ENCODE results near the gene TENT4B.

The TENT4B gene

DNA sequence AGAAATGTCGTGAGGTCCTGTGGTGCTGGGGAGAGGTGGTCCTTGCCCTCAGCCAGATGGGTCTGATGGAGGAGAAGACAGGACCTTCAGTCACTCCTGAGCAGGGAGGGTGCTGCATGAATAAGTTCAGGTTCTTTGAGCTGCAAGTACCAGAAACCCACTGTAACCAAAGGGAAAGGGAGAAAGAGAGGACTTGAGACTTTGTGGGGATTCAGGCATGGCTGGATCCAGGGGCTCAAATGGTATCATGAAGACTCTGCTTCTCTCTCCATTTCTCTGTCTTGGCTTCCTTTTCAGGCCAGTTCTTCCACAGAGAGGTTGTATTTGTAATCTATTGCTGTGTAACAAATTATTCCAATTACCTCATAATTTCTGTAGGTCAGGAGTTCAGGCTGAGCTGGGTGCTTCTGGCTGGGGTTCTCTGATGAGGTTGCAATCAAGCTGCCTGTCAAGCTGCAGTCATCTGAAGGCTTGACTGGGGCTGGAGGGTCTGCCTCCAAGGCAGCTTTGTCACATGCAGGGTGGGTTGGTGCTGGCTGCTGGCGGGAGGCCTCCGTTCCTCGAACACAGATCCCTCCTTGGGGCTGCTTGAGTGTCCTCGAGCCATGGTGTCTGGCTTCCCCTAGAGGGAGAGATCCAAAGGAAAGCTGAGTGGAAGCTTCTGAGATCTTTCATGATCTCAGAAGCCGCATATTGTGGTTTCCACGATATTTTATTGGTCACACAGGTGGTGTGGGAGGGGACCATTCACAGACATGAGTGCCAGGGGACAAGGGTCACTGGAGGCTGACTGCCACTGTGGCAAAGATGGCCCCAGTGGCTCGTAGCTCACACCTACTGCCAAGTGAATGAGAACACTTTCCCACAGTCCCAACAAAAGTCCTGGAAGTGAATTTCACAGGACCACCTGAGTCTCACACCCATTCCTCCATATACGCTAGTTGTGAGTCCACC lies 107.4 kb downstream of the TENT4B start:
- peaks cover 9% of the 10 kb centered on the region for H3K4me1 ChIP-seq (ENCODE audit: insufficient read depth, low read length, severe bottlenecking)

DNA sequence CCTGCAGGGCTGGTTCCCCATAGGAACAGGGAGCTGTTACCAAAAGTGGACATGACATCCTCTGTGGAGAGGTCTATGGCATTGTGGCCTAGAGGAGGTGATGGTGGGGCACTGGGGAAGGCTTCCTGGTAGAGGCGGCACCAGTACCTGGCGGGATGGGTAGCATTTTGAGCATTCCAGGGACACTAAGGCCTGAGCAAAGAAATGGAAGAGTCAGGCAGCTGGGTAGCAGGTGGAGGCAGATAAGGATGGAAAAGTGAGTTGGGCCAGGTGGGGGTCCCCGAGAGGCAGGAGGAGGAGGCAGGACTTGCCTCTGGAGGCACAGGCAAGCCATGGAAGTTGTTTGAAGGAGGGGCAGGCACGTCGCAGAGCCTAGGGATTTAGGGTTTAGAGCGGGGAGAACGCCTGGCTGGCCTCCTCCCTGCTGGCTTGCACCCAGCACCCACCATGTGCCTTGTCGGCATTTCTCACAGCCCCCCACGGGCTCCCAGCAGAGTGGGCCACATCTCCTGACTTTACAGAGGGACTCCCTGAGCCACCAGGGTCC lies 108.1 kb downstream of the TENT4B start:
- no peak overlapping the region for H3K27ac ChIP-seq (ENCODE audit: low read depth, low read length, poor library complexity, severe bottlenecking)
- H3K36me3 ChIP-seq (ENCODE audit: insufficient read depth, low read length): no peaks in the 10 kb centered on the region; the same call in 1 of the 2 replicates
- TF ChIP-seq, protein P1, sequence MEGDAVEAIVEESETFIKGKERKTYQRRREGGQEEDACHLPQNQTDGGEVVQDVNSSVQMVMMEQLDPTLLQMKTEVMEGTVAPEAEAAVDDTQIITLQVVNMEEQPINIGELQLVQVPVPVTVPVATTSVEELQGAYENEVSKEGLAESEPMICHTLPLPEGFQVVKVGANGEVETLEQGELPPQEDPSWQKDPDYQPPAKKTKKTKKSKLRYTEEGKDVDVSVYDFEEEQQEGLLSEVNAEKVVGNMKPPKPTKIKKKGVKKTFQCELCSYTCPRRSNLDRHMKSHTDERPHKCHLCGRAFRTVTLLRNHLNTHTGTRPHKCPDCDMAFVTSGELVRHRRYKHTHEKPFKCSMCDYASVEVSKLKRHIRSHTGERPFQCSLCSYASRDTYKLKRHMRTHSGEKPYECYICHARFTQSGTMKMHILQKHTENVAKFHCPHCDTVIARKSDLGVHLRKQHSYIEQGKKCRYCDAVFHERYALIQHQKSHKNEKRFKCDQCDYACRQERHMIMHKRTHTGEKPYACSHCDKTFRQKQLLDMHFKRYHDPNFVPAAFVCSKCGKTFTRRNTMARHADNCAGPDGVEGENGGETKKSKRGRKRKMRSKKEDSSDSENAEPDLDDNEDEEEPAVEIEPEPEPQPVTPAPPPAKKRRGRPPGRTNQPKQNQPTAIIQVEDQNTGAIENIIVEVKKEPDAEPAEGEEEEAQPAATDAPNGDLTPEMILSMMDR (IDR thresholded peaks at IDR 0.05; ENCODE audit: low read length): no peak
- TF ChIP-seq EZH2 (IDR thresholded peaks at IDR 0.05; ENCODE audit: borderline replicate concordance, low read length): no peak
- H3K9ac ChIP-seq (ENCODE audit: low read length): no peak overlapping the region
- no peaks in the 10 kb centered on the region for H3F3A ChIP-seq (ENCODE audit: insufficient read depth, low read length)
- peaks cover 15% of the 10 kb centered on the region for H3K4me1 ChIP-seq (ENCODE audit: insufficient read depth, low read length, severe bottlenecking)
- H2AFZ ChIP-seq (ENCODE audit: low read length): no peak overlapping the region
- no peaks in the 10 kb centered on the region for H3K79me2 ChIP-seq (ENCODE audit: insufficient read depth, low read length)
- H3K9me3 ChIP-seq (ENCODE audit: low read length): no peaks in the 10 kb centered on the region
- H4K20me1 ChIP-seq (ENCODE audit: insufficient read depth, low read length): no peaks in the 10 kb centered on the region
- H3K9me2 ChIP-seq (ENCODE audit: low read depth, low read length): no peaks in the 10 kb centered on the region
- H3K4me3 ChIP-seq (ENCODE audit: low read depth, low read length, poor library complexity, severe bottlenecking): no peak overlapping the region
- peaks cover 22% of the 10 kb centered on the region for H3K27me3 ChIP-seq (ENCODE audit: insufficient read depth, low read length)
- no peak overlapping the region for H3K4me2 ChIP-seq (ENCODE audit: low read length)

More for the DNA sequence above, 107.4 kb downstream of the TENT4B start:
- Histone ChIP-seq H3K79me2 (ENCODE audit: insufficient read depth, low read length) (no peaks in the 10 kb centered on the region), H4K20me1 (ENCODE audit: insufficient read depth, low read length) (no peaks in the 10 kb centered on the region), H2AFZ (ENCODE audit: low read length) (no peak overlapping the region), H3K4me3 (ENCODE audit: low read depth, low read length, poor library complexity, severe bottlenecking) (no peak overlapping the region), H3K9me2 (ENCODE audit: low read depth, low read length) (no peaks in the 10 kb centered on the region), H3K36me3 (ENCODE audit: insufficient read depth, low read length) (no peaks in the 10 kb centered on the region; the same call in 1 of the 2 replicates), H3K27me3 (ENCODE audit: insufficient read depth, low read length) (peaks cover 22% of the 10 kb centered on the region), H3K27ac (ENCODE audit: low read depth, low read length, poor library complexity, severe bottlenecking) (no peak overlapping the region), H3K9ac (ENCODE audit: low read length) (no peak overlapping the region), H3F3A (ENCODE audit: insufficient read depth, low read length) (no peaks in the 10 kb centered on the region), H3K4me2 (ENCODE audit: low read length) (no peak overlapping the region), H3K9me3 (ENCODE audit: low read length) (no peaks in the 10 kb centered on the region)
- TF ChIP-seq, protein P1 (IDR thresholded peaks at IDR 0.05; ENCODE audit: low read length): no peak
- no peak for TF ChIP-seq EZH2 (IDR thresholded peaks at IDR 0.05; ENCODE audit: borderline replicate concordance, low read length)

DNA sequence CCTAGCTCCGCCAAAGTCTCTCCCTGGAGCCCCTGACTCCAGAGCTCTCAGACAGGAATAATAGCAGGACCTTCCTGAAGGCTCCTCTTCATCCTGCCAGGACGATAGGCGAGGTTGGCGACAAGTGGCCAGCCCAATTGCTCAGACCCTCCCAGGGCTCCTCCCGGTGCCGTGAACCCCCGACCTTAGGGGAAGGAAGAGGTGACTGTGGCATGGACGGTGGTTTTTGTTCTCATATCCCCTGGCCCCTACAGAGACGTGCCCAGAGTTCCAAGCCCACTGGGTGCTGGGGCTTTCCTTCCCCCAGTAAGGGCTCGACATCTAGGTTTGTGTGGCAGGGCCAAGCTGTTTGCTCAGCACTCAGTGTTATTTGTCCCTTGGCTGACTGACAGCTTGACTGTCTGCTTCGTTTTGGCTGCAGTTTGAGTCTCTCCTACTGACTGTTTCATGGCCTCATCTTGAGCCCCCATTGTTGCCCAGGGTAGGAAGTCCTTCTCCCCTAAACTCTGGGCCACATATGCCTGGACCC lies 108.7 kb downstream of the TENT4B start:
- Histone ChIP-seq H3K9me2 (ENCODE audit: low read depth, low read length) (no peaks in the 10 kb centered on the region), H3K36me3 (ENCODE audit: insufficient read depth, low read length) (no peaks in the 10 kb centered on the region; the same call in 1 of the 2 replicates), H3K4me2 (ENCODE audit: low read length) (no peak overlapping the region), H3K27me3 (ENCODE audit: insufficient read depth, low read length) (peaks cover 22% of the 10 kb centered on the region), H3K9ac (ENCODE audit: low read length) (no peak overlapping the region), H3K9me3 (ENCODE audit: low read length) (no peaks in the 10 kb centered on the region), H3K27ac (ENCODE audit: low read depth, low read length, poor library complexity, severe bottlenecking) (no peak overlapping the region), H4K20me1 (ENCODE audit: insufficient read depth, low read length) (no peaks in the 10 kb centered on the region), H2AFZ (ENCODE audit: low read length) (no peak overlapping the region), H3K79me2 (ENCODE audit: insufficient read depth, low read length) (no peaks in the 10 kb centered on the region), H3F3A (ENCODE audit: insufficient read depth, low read length) (no peaks in the 10 kb centered on the region), H3K4me1 (ENCODE audit: insufficient read depth, low read length, severe bottlenecking) (peaks cover 20% of the 10 kb centered on the region), H3K4me3 (ENCODE audit: low read depth, low read length, poor library complexity, severe bottlenecking) (no peak overlapping the region)
- TF ChIP-seq EZH2 (IDR thresholded peaks at IDR 0.05; ENCODE audit: borderline replicate concordance, low read length): no peak
- TF ChIP-seq, protein P1 (IDR thresholded peaks at IDR 0.05; ENCODE audit: low read length): no peak

Data from OCI-LY1 (cell line).